ENCODE measurements around the gene KRTAP10-8.

- TF ChIP-seq CTCF (IDR thresholded peaks at IDR 0.05) = no peak
- no peak for TF ChIP-seq ZFX (IDR thresholded peaks at IDR 0.05; ENCODE audit: borderline replicate concordance)
Observed at GRCh38 chr21:44625756-44626155, 13.9 kb downstream of the KRTAP10-8 start.

Data from 22Rv1 (cell line).